H1 (cell line): ENCODE measurements around the gene B3GALNT1. TPM values are rescaled to one million over a fixed set of nuclear protein-coding genes. Genes with fewer than 3 reads are reported as not detected.

Experiments used
- CTCF ChIA-PET: fragments of 300-600 bp; sonication (Branson Sonifier 250); formaldehyde crosslinking; loops from one replicate; lab custom pipeline; 2021; ENCODE audit not compliant: partially characterized antibody; lab: Charles Lee
- POLR2A ChIA-PET: fragments of 300-600 bp; sonication (Branson Sonifier 250); formaldehyde crosslinking; loops from one replicate; lab custom pipeline; 2021; ENCODE audit warnings: inconsistent platforms; ENCODE audit not compliant: partially characterized antibody; lab: Charles Lee
- DNase-seq, 2 experiments: peaks; one replicate each; pipeline versions ENCODE4 v3.0.0 to v3.0.0-alpha.2; 2010 to 2022; ENCODE audit warnings: low spot score in 2 of 2, low read depth in 1 of 2, mixed read lengths in 1 of 2
- FAIRE-seq: peaks from 2 replicates; lab custom pipeline; 2011; peaks lifted over from hg19 to GRCh38; lab: Jason Lieb, UNC
- H2AFZ ChIP-seq: 2 replicates; pipeline ENCODE4 v1.8.1; 2012; ENCODE audit warnings: low read length, inconsistent platforms
- H2AK5ac ChIP-seq: 2 replicates; pipeline ENCODE4 v1.6.1; 2013; ENCODE audit warnings: low read depth, low read length
- H2BK120ac ChIP-seq: replicated peaks from 2 replicates; pipeline ENCODE3; 2013; ENCODE audit warnings: low read depth, low read length, inconsistent platforms
- H2BK12ac ChIP-seq: 2 replicates; pipeline ENCODE4 v1.6.1; 2013; ENCODE audit warnings: low read depth, low read length
- H2BK15ac ChIP-seq: 2 replicates; pipeline ENCODE4 v1.6.1; 2013; ENCODE audit warnings: low read length
- H2BK20ac ChIP-seq: 2 replicates; pipeline ENCODE4 v1.6.1; 2013; ENCODE audit warnings: low read length
- H2BK5ac ChIP-seq: 2 replicates; pipeline ENCODE4 v1.6.1; 2013; ENCODE audit warnings: low read depth, low read length
- H3K14ac ChIP-seq: 2 replicates; pipeline ENCODE4 v1.6.1; 2013; ENCODE audit warnings: inconsistent platforms; ENCODE audit not compliant: insufficient read length
- H3K18ac ChIP-seq: 2 replicates; pipeline ENCODE4 v1.6.1; 2013; ENCODE audit warnings: low read length; ENCODE audit errors: extremely low read depth
- H3K23ac ChIP-seq: 2 replicates; pipeline ENCODE4 v1.6.1; 2013; ENCODE audit warnings: inconsistent platforms; ENCODE audit not compliant: insufficient read length
- H3K23me2 ChIP-seq: 2 replicates; pipeline ENCODE4 v1.6.1; 2013; ENCODE audit warnings: low read depth, low read length
- H3K27ac ChIP-seq: 2 replicates; pipeline ENCODE4 v1.6.1; 2011; ENCODE audit warnings: low read depth, low read length, inconsistent platforms
- H3K27me3 ChIP-seq, 4 experiments: replicated peaks in 1 of 4; 1 replicate in 1 of 4; 2 replicates in 3 of 4; pipeline versions ENCODE4 v1.6.1 to v1.8.1; 2011 to 2013; ENCODE audit warnings: low read length in 3 of 4, mild to moderate bottlenecking in 3 of 4, inconsistent platforms in 2 of 4, mixed read lengths in 2 of 4, moderate library complexity in 1 of 4; ENCODE audit not compliant: control insufficient read depth in 3 of 4, insufficient read depth in 3 of 4; ENCODE audit errors: extremely low read depth in 1 of 4
- H3K36me3 ChIP-seq, 4 experiments: 2 replicates each; pipeline versions ENCODE4 v1.6.1 to v1.8.1; 2011 to 2013; ENCODE audit warnings: mild to moderate bottlenecking in 4 of 4, low read length in 3 of 4, moderate library complexity in 2 of 4, control low read depth in 1 of 4, inconsistent platforms in 1 of 4; ENCODE audit not compliant: insufficient read depth in 4 of 4, control insufficient read depth in 2 of 4
- H3K4ac ChIP-seq: replicated peaks from 2 replicates; pipeline ENCODE3; 2013; ENCODE audit warnings: low read length, low read depth, mixed read lengths, inconsistent platforms; ENCODE audit not compliant: insufficient read length
- H3K4me1 ChIP-seq, 4 experiments: replicated peaks in 1 of 4; 1 replicate in 1 of 4; 2 replicates in 3 of 4; pipeline versions ENCODE4 v1.6.1 to v1.8.1; 2011 to 2013; ENCODE audit warnings: low read length in 3 of 4, inconsistent platforms in 2 of 4, mixed read lengths in 1 of 4; ENCODE audit not compliant: insufficient read depth in 4 of 4, control insufficient read depth in 3 of 4
- H3K4me2 ChIP-seq, 2 experiments: 2 replicates each; pipeline versions ENCODE4 v1.6.1 to v1.8.1; 2011 to 2013; ENCODE audit warnings: low read depth in 2 of 2, low read length in 2 of 2, control low read depth in 1 of 2, inconsistent platforms in 1 of 2, mild to moderate bottlenecking in 1 of 2; ENCODE audit not compliant: insufficient read depth in 1 of 2
- H3K4me3 ChIP-seq, 4 experiments: fragments of 200-600, 300-600 bp in 1 of 4; sonication (generic), shearing (Covaris generic), sonication (Bioruptor Twin) in 1 of 4; 2 replicates each; pipeline versions ENCODE4 v1.5.1 to v1.8.1; 2011 to 2016; ENCODE audit warnings: low read length in 4 of 4, low read depth in 3 of 4, control low read depth in 2 of 4, inconsistent platforms in 2 of 4, mild to moderate bottlenecking in 2 of 4, mixed read lengths in 1 of 4, moderate library complexity in 1 of 4; ENCODE audit not compliant: insufficient read depth in 2 of 4; ENCODE audit errors: extremely low read depth in 1 of 4
- H3K56ac ChIP-seq: replicated peaks from 2 replicates; pipeline ENCODE3; 2013; ENCODE audit warnings: low read depth, mild to moderate bottlenecking, mixed read lengths, low read length, inconsistent platforms; ENCODE audit not compliant: insufficient read length
- H3K79me1 ChIP-seq: 2 replicates; pipeline ENCODE4 v1.6.1; 2013; ENCODE audit warnings: low read depth, low read length, control low read depth
- H3K79me2 ChIP-seq, 2 experiments: 2 replicates each; pipeline versions ENCODE4 v1.6.1 to v1.8.1; 2012 to 2013; ENCODE audit warnings: low read length in 2 of 2, mild to moderate bottlenecking in 2 of 2, inconsistent platforms in 1 of 2; ENCODE audit not compliant: insufficient read depth in 2 of 2, control insufficient read depth in 1 of 2
- H3K9ac ChIP-seq, 4 experiments: replicated peaks in 1 of 4; 1 replicate in 1 of 4; 2 replicates in 3 of 4; pipeline versions ENCODE4 v1.6.1 to v1.8.1; 2011 to 2013; ENCODE audit warnings: low read depth in 3 of 4, low read length in 3 of 4, control low read depth in 2 of 4, mild to moderate bottlenecking in 2 of 4, moderate library complexity in 2 of 4, inconsistent platforms in 1 of 4; ENCODE audit errors: extremely low read depth in 1 of 4
- H3K9me3 ChIP-seq, 2 experiments: 2 replicates each; pipeline versions ENCODE4 v1.6.1 to v1.8.1; 2012 to 2013; ENCODE audit warnings: mild to moderate bottlenecking in 2 of 2, moderate library complexity in 2 of 2, control low read depth in 1 of 2, inconsistent platforms in 1 of 2, low read depth in 1 of 2, low read length in 1 of 2, mixed read lengths in 1 of 2; ENCODE audit not compliant: insufficient read depth in 2 of 2
- H4K20me1 ChIP-seq, 2 experiments: replicated peaks in 1 of 2; 2 replicates each; pipeline versions ENCODE3 to v1.8.1; 2011 to 2013; ENCODE audit warnings: inconsistent platforms in 2 of 2, low read length in 2 of 2, mild to moderate bottlenecking in 1 of 2; ENCODE audit not compliant: insufficient read depth in 2 of 2, control insufficient read depth in 1 of 2
- H4K5ac ChIP-seq: 2 replicates; pipeline ENCODE4 v1.6.1; 2013; ENCODE audit warnings: low read length, low read depth, mixed read lengths, inconsistent platforms; ENCODE audit not compliant: insufficient read length
- H4K8ac ChIP-seq: 2 replicates; pipeline ENCODE4 v1.8.0; 2013; ENCODE audit warnings: mild to moderate bottlenecking, moderate library complexity, low read length, inconsistent platforms; ENCODE audit not compliant: insufficient read depth; ENCODE audit errors: extremely low read depth
- H4K91ac ChIP-seq: replicated peaks from 2 replicates; pipeline ENCODE3; 2013; ENCODE audit warnings: low read length, mixed read lengths, inconsistent platforms; ENCODE audit not compliant: insufficient read length
- CBX5 ChIP-seq: fragments of 300-800, 300-1000 bp; sonication (generic); IDR thresholded peaks from 2 replicates; pipeline ENCODE4 v1.7.1; 2016; ENCODE audit warnings: antibody characterized with exemption, low read length, low read depth
- WGBS, 2 experiments: shearing (Covaris generic) in 1 of 2; methylation state at CpG; one replicate each; pipeline versions ENCODE4 v1.1.6 to v1.1.7; 2013 to 2015; ENCODE audit warnings: low lambda C conversion rate in 2 of 2, mixed read lengths in 2 of 2, inconsistent platforms in 1 of 2, low coverage in 1 of 2, missing lambda C conversion rate in 1 of 2; ENCODE audit not compliant: insufficient replicate concordance in 2 of 2, insufficient coverage in 1 of 2, insufficient read length in 1 of 2; ENCODE audit errors: extremely low coverage in 1 of 2, missing lambda C conversion rate in 1 of 2; 5-methylcytosine and 5-hydroxymethylcytosine counted together
- polyA plus RNA-seq, 7 experiments: library from polyadenylated mRNA; depleted of rRNA in 3 of 7; stranded (reverse) in 5 of 7; unstranded in 2 of 7; fragments of >200 nt in 5 of 7; fragments of 200-250 nt in 2 of 7; gene quantifications; 1 replicate in 5 of 7; 2 replicates in 1 of 7; 4 replicates in 1 of 7; pipeline versions ENCODE4 v1.2.1 to v1.2.3, GENCODE V29; 2011 to 2013; ENCODE audit warnings: missing spikeins in 2 of 7, mixed read lengths in 2 of 7
- total RNA-seq: library from RNA; stranded (reverse); fragmentation: NEBNext Ultra II Directional; extraction: Animal tissue kit (Norgen Biotek cat#: 25700); gene quantifications from 2 replicates; pipeline ENCODE4 v1.2.1, GENCODE V29; 2021

The B3GALNT1 gene
- total and polyA plus RNA-seq, 2 of the 8 experiments (the other 6 are each of a cell fraction or from before 2014, with no cell fraction given), result 5.0 to 8.1 TPM

- 82% methylated on average over 4 of the region's 4 CpGs; no CpG with 5 or more reads in 1 of the 2 experiments for WGBS, 2 experiments
- CTCF ChIA-PET, result interaction anchor here (0.6 to 1.5 kb wide), 3 partner anchors 9 to 391 kb away, joined by 3 to 4 read pairs (median 4); no protein-coding TSS in a partner anchor
- TF ChIP-seq CBX5, result no peak
Observed at GRCh38 chr3:161081633-161082032, 23.5 kb downstream of the B3GALNT1 start.

More at GRCh38 chr3:161081633-161082032, 23.5 kb downstream of the B3GALNT1 start:
- Histone ChIP-seq H3K4me1 (no peaks in the 10 kb centered on the region), H3K4me3 (no peak overlapping the region), H2BK20ac (no peak overlapping the region), H2AK5ac (no peak overlapping the region), H2BK12ac (no peak overlapping the region), H4K8ac (no peak overlapping the region), H2BK15ac (no peak overlapping the region), H3K79me2 (no peaks in the 10 kb centered on the region), H3K4ac (no peak overlapping the region), H2BK120ac (no peak overlapping the region), H3K27ac (no peak overlapping the region), H3K18ac (no peak overlapping the region), H3K23me2 (no peaks in the 10 kb centered on the region), H3K79me1 (no peaks in the 10 kb centered on the region), H4K5ac (no peak overlapping the region), H3K9me3 (no peaks in the 10 kb centered on the region), H4K91ac (no peak overlapping the region), H3K23ac (no peak overlapping the region), H2BK5ac (no peak overlapping the region), H3K14ac (no peak overlapping the region), H4K20me1 (no peaks in the 10 kb centered on the region), H3K9ac (no peak overlapping the region), H3K27me3 (no peaks in the 10 kb centered on the region), H3K36me3 (peaks cover 0 to 4% (median 0%) of the 10 kb centered on the region in 4 experiments; a peak in 1 of 8 replicates), H3K4me2 (no peak overlapping the region), H2AFZ (no peak overlapping the region), H3K56ac (no peak overlapping the region)
- no peak for DNase-seq
- no peak for FAIRE-seq
- POLR2A ChIA-PET, result no interaction called here
